IMR-90 (cell line): ENCODE data around the gene ZNF132.

ENCODE experiments used
- CEBPB ChIP-seq: IDR thresholded peaks from 2 replicates; pipeline ENCODE4 v1.6.1; 2012; ENCODE audit warnings: low read depth, low read length, improper control_type of control experiment
- NFE2L2 ChIP-seq: fragments of 150-350 bp; IDR thresholded peaks from 2 replicates; pipeline ENCODE4 v1.6.1; 2016; ENCODE audit warnings: low read depth, mild to moderate bottlenecking, low read length
- POLR2A ChIP-seq: IDR thresholded peaks from 2 replicates; pipeline ENCODE4 v1.6.1; 2012; ENCODE audit warnings: mild to moderate bottlenecking, low read depth, low read length
- RAD21 ChIP-seq: IDR thresholded peaks from 2 replicates; pipeline ENCODE4 v1.6.1; 2012; ENCODE audit warnings: low read length, improper control_type of control experiment
- RFX5 ChIP-seq: IDR thresholded peaks from 2 replicates; pipeline ENCODE4 v1.8.0; 2012; ENCODE audit warnings: low read depth, mild to moderate bottlenecking, low read length, moderate library complexity
- TF ChIP-seq, protein P1 (sequence below): conservative IDR thresholded peaks from 2 replicates; pipeline ENCODE4 v1.5.1; 2012; ENCODE audit warnings: mild to moderate bottlenecking, low read depth, low read length, improper control_type of control experiment
- TF ChIP-seq, protein P2 (sequence below): fragments of 150-350 bp; IDR thresholded peaks from 2 replicates; pipeline ENCODE4 v1.6.1; 2017; ENCODE audit warnings: mild to moderate bottlenecking, antibody characterized with exemption, low read length, low read depth

DNA sequence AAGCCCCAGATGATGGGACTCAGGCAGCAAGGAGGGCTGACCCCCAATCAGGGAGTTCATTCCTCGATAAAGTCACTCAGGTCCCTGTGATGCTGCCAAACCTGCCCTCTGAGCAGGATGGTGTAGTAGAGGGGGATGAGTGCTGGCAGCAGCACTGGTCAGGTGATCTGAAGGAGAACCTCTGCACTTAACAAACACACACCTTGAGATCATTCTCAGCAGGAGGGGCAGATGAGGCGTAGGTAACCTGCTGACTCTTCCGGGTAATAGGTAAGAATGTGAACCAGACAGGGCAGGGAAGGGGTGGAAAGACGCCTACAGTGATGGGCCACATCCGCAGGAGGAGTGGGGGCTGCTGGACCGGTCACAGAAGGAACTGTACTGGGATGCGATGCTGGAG is 39.4 kb upstream of the ZNF132 start:
- TF ChIP-seq CEBPB, result no peak
- TF ChIP-seq, protein P1, sequence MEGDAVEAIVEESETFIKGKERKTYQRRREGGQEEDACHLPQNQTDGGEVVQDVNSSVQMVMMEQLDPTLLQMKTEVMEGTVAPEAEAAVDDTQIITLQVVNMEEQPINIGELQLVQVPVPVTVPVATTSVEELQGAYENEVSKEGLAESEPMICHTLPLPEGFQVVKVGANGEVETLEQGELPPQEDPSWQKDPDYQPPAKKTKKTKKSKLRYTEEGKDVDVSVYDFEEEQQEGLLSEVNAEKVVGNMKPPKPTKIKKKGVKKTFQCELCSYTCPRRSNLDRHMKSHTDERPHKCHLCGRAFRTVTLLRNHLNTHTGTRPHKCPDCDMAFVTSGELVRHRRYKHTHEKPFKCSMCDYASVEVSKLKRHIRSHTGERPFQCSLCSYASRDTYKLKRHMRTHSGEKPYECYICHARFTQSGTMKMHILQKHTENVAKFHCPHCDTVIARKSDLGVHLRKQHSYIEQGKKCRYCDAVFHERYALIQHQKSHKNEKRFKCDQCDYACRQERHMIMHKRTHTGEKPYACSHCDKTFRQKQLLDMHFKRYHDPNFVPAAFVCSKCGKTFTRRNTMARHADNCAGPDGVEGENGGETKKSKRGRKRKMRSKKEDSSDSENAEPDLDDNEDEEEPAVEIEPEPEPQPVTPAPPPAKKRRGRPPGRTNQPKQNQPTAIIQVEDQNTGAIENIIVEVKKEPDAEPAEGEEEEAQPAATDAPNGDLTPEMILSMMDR, result no peak
- TF ChIP-seq, protein P2, sequence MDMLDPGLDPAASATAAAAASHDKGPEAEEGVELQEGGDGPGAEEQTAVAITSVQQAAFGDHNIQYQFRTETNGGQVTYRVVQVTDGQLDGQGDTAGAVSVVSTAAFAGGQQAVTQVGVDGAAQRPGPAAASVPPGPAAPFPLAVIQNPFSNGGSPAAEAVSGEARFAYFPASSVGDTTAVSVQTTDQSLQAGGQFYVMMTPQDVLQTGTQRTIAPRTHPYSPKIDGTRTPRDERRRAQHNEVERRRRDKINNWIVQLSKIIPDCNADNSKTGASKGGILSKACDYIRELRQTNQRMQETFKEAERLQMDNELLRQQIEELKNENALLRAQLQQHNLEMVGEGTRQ, result no peak
- TF ChIP-seq POLR2A, result no peak
- TF ChIP-seq RFX5, result no peak
- no peak for TF ChIP-seq RAD21
- no peak for TF ChIP-seq NFE2L2
